GM20431 (cell line): ENCODE results near the gene MAML2.

ENCODE experiments used
- in situ Hi-C: fragments of 300-500 bp; cut with MseI, MboI; formaldehyde crosslinking; loops from one replicate; pipeline ENCODE4 v1.15.0; 2020; ENCODE audit warnings: low sequenced_read_pairs; ENCODE audit not compliant: unreplicated experiment

The MAML2 gene

GRCh38 chr11:96221244-96222070, 121.5 kb downstream of the MAML2 start:
- in situ Hi-C loops = no loop called here

DNA sequence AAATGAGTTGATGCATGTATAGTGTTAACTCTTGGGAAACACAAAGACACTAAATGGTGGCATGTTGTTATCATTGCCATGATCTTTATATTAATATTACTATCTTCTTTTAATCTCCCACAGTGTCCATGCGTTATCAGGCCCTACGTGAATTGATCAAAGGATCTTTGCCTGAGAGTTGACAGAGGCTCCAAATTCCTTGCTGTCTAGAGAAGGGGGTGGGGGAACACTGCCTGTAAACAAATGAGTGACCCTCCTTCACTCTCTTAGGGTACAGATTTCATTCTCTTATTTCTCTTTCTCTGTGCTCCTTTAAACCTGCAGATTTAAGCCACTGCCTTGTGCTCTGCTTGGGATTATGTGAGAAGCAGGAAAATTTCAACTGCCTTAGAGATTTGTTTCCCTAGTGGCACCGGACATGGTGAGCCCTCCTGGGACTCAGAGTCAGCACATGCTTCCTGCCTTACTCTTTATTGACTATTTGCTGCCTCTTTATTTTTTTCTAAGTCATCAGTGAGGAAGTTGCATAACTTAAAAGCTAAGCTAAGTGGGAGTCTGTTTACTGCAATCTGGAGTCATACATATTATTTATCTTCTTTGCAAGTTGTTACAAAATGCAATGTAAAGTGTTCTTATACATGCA, 122.9 kb downstream of the MAML2 start:
- in situ Hi-C loops = no loop called here

DNA sequence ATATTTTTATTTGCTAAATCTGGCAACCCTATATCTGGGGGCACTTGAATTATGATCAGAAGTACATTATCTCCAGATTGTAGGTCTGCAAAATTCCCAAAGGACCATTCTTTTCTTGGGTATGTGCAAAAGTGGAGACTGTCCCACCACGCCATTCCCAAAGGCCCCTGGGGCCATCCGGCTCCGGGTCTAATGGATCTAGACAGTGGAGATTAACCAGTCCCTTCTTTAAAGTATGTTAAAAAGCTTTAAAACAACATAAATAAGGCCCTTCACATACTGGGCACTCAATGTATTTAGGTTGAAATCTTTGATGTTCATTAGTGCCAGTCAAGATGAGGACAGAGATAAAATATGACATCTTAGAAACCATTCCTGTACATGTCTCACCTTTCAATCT, 124.1 kb downstream of the MAML2 start:
- in situ Hi-C loops = no loop called here

GRCh38 chr11:96218006-96218405, 125.0 kb downstream of the MAML2 start:
- in situ Hi-C loops = no loop called here

DNA sequence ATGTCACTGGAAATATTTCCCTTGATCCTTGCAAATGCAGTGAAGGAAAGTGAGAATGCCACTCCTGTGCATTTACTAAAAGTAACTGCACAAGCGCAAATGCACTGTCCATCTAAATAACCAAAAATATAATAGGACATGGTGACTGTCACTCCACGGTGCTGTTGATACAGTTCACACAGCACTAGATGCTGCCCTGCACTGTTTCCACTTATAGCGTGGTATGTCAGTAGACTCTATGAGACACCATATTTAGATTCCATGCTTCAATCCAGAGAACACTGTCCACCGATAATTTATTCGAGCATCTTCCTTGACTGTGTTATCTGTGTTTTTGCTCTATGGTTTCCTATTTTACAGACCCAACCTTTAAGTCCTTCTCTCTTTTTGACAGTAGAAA, 125.8 kb downstream of the MAML2 start:
- in situ Hi-C loops = no loop called here

- in situ Hi-C loops = no loop called here
Observed at GRCh38 chr11:96215826-96216225, 127.2 kb downstream of the MAML2 start.

DNA sequence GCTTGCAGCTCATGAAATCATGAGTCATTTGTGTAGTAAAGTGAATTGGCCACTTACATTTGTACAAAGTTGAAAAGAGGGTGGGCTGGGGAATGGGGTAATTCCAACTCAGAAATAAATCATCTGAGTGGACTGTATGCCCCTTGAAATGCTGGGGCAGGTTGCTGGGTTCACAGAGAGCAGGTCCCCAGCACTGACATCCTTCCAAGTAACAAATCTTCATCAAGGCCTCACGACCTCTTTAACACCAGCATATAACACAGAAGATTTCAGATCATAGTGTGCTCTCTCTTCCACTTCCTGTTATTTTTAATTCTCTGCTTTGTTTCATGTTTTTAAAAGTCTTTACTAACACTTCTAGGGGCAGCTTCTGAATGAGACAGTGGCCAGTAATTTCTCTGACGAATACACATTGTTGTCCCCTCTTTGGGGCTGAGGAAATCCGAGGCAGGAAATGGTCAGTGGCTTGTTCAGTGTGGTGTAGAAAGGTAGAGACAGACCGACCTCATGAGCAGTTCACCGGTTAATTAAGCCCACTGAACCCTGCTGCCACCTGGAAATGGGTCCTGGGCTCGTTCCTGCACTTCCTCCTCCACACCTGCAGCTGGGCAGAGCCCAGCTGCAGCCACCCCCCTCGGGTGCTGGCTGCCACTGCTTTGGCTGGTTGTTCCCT, 127.7 kb downstream of the MAML2 start:
- in situ Hi-C loops = no loop called here

DNA sequence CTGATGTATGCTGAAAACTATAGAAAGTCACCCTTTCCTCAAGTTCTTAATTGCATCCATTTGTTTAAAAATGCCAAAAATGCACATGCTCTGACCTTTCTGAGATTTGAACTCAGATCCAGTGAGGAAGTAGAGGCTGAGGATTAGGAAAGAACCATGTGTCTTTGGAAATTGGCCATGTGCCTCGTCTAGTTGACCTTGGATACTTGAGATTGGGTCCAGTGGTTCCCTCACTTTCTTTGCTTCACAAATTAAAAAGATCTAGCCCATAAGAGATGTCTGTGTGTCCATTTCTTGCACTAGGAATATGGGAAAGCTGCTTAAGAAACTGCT, 128.3 kb downstream of the MAML2 start:
- in situ Hi-C loops = no loop called here

GRCh38 chr11:96213500-96213899, 129.5 kb downstream of the MAML2 start:
- in situ Hi-C loops = no loop called here

GRCh38 chr11:96211436-96211835, 131.6 kb downstream of the MAML2 start:
- in situ Hi-C loops = no loop called here

GRCh38 chr11:96207459-96208449, 135.2 kb downstream of the MAML2 start:
- in situ Hi-C loops = no loop called here

- in situ Hi-C loops = no loop called here
Observed at GRCh38 chr11:96206955-96207354, 136.0 kb downstream of the MAML2 start.

DNA sequence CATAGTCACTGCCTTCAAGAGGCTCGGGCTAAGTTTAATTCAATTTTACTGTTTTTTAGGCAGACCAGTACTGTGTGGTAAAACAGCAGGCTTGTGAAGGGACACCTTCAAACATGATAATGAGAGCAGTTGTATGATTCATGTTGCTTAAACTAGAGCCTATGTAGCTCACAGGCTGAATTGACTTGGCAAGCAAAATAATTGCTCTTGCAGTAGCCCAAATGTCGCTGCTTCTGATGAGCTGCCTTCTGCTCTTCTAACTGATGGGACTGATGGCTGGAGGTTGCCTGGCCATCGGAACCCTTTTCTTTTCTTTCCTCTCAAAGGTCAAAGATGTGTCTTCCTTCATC, 137.6 kb downstream of the MAML2 start:
- in situ Hi-C loops = no loop called here

- in situ Hi-C loops = no loop called here
Observed at GRCh38 chr11:96204721-96205459, 138.1 kb downstream of the MAML2 start.

DNA sequence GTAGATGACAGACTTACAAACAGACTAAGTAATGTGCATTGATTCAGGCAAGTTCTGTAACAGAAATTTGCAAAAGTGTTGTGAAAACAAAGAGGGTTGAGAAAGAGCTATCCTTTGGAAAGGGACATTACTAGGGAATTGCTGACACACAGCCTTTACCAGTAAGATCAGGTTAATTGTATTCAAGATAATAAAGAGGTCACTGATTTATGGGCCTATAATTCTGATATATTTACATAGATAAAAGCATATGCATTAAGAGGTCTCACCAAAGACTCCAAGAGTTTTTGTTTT, 138.7 kb downstream of the MAML2 start:
- in situ Hi-C loops = no loop called here

- in situ Hi-C loops = no loop called here
Observed at GRCh38 chr11:96203567-96204365, 139.2 kb downstream of the MAML2 start.

- in situ Hi-C loops = no loop called here
Observed at GRCh38 chr11:96200243-96200642, 142.8 kb downstream of the MAML2 start.

- in situ Hi-C loops = no loop called here
Observed at GRCh38 chr11:96199563-96200025, 143.4 kb downstream of the MAML2 start.
